ENCODE measurements around the gene SPC24. TPM values are rescaled to one million over a fixed set of nuclear protein-coding genes. Genes with fewer than 3 reads are reported as not detected.

The SPC24 gene
- total RNA-seq, 6 donors from 2014 or later = 1.4 to 13.3 (median 2.1) TPM; not detected in 1

GRCh38 chr19:11169896-11170678 lies 14.5 kb upstream of the SPC24 start:
- peak overlapping the region in 3 of 4 donors; percentile 1 to 63 (median 54) for H3K27ac ChIP-seq
- DNase-seq (peak in 1 of 2 donors; percentile 77), ATAC-seq (ENCODE audit: low FRiP score in 2 of 2) (no peak)
- TF ChIP-seq POLR2AphosphoS5 (IDR thresholded peaks at IDR 0.05) (no peak), POLR2A (IDR thresholded peaks at IDR 0.05) (no peak), EP300 (IDR thresholded peaks at IDR 0.05) (no peak)
- TF ChIP-seq, protein P1, sequence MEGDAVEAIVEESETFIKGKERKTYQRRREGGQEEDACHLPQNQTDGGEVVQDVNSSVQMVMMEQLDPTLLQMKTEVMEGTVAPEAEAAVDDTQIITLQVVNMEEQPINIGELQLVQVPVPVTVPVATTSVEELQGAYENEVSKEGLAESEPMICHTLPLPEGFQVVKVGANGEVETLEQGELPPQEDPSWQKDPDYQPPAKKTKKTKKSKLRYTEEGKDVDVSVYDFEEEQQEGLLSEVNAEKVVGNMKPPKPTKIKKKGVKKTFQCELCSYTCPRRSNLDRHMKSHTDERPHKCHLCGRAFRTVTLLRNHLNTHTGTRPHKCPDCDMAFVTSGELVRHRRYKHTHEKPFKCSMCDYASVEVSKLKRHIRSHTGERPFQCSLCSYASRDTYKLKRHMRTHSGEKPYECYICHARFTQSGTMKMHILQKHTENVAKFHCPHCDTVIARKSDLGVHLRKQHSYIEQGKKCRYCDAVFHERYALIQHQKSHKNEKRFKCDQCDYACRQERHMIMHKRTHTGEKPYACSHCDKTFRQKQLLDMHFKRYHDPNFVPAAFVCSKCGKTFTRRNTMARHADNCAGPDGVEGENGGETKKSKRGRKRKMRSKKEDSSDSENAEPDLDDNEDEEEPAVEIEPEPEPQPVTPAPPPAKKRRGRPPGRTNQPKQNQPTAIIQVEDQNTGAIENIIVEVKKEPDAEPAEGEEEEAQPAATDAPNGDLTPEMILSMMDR (IDR thresholded peaks at IDR 0.05) = no peak
- WGBS, 2 donors = 92 to 95% methylated on average over 24 to 31 of the region's 31 CpGs
- no peaks in the 10 kb centered on the region for H3K9me3 ChIP-seq
- no peaks in the 10 kb centered on the region for H3K27me3 ChIP-seq
- H3K36me3 ChIP-seq = peaks cover 14 to 96% (median 67%) of the 10 kb centered on the region in 4 donors
- no peak overlapping the region for H3K4me3 ChIP-seq
- H3K4me1 ChIP-seq = peaks cover 0 to 6% (median 2%) of the 10 kb centered on the region in 4 donors

DNA sequence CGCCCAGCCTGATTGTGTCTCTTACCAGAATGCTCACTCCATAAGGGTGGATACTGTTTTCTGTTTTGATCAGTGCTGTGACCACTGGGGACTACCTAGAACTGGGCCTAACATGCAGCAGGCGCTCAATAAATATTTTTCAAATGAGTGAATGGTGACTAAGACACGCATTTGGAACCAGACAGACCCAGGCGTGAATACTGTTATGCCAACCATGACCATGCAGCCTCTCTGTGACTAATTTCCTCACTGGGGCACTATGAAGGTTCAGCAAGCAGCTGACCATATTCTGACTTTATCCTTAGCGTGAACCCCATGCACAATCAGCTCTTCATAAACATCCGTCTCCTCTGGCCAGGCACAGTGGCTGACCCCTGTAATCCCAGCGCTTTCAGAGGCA lies 13.0 kb upstream of the SPC24 start:
- 74 to 86% methylated on average over 6 to 7 of the region's 7 CpGs for WGBS, 2 donors
- H3K4me1 ChIP-seq = peaks cover 0 to 10% (median 3%) of the 10 kb centered on the region in 4 donors
- no peak overlapping the region for H3K4me3 ChIP-seq
- DNase-seq = no peak
- no peak for ATAC-seq (ENCODE audit: low FRiP score in 2 of 2)
- no peaks in the 10 kb centered on the region for H3K9me3 ChIP-seq
- H3K27me3 ChIP-seq = no peaks in the 10 kb centered on the region
- peak overlapping the region in 1 of 4 donors; percentile 23 for H3K27ac ChIP-seq
- no peak for TF ChIP-seq EP300 (IDR thresholded peaks at IDR 0.05)
- no peak for TF ChIP-seq POLR2AphosphoS5 (IDR thresholded peaks at IDR 0.05)
- TF ChIP-seq, protein P1 (IDR thresholded peaks at IDR 0.05) = no peak
- no peak for TF ChIP-seq POLR2A (IDR thresholded peaks at IDR 0.05)
- peaks cover 3 to 90% (median 54%) of the 10 kb centered on the region in 4 donors for H3K36me3 ChIP-seq

DNA sequence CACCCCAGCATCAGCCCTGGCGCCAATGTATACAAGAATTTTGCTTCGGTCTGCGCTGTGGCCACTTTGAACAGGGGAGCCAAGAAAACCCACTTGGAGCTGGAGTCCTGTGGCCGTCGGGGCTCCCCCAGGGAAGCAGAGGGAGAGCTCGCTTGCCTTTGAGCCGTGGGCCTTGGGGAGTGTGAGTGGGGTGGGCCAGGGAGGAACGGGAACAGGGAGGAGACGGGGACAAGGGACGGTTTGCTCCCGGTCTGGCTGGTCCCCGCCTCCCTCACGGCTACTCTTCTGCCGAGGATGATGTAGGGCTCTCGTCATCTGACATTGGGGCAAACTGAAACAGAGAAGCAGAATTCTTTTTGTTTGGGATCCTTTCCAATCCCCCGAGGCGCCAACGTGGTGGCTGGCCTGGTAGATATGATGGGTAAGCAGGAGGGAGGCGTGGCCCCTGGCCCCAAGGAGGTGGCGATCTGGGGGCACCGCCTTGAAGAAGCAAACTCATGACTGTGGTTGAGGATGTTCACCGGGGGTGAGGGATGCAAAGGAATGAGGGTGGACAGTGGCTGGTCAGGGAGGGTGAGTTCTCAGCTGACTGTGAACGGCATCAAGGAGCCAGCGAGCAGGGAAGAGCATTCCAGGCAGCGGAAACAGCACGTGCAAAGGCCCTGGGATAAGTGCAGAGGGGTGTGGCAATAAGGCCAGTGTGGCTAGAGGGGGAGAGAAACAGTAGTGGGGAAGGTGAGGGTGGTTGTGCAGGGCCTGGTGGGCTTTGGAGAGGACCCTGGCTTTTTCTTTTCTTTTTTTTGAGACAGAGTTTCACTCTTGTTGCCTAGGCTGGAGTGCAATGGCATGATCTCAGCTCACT lies 10.9 kb upstream of the SPC24 start:
- Histone ChIP-seq H3K9me3 (no peaks in the 10 kb centered on the region), H3K27me3 (no peaks in the 10 kb centered on the region), H3K27ac (peak overlapping the region; percentile 24 to 82 (median 58)), H3K4me3 (no peak overlapping the region), H3K4me1 (peaks cover 0 to 16% (median 3%) of the 10 kb centered on the region in 4 donors), H3K36me3 (peaks cover 0 to 72% (median 38%) of the 10 kb centered on the region in 4 donors)
- DNase-seq (no peak), ATAC-seq (ENCODE audit: low FRiP score in 2 of 2) (no peak)
- no peak for TF ChIP-seq POLR2AphosphoS5 (IDR thresholded peaks at IDR 0.05)
- no peak for TF ChIP-seq EP300 (IDR thresholded peaks at IDR 0.05)
- no peak for TF ChIP-seq POLR2A (IDR thresholded peaks at IDR 0.05)
- TF ChIP-seq, protein P1 (IDR thresholded peaks at IDR 0.05) = no peak
- 77 to 83% methylated on average over 26 of the region's 26 CpGs for WGBS, 2 donors

GRCh38 chr19:11165486-11166030 lies 10.0 kb upstream of the SPC24 start:
- Histone ChIP-seq H3K27me3 (no peaks in the 10 kb centered on the region), H3K4me1 (peaks cover 0 to 16% (median 3%) of the 10 kb centered on the region in 4 donors), H3K4me3 (no peak overlapping the region), H3K9me3 (peaks cover 0 to 5% (median 0%) of the 10 kb centered on the region in 4 donors), H3K36me3 (peaks cover 0 to 63% (median 34%) of the 10 kb centered on the region in 4 donors), H3K27ac (peak overlapping the region; percentile 55 to 82 (median 62))
- TF ChIP-seq POLR2AphosphoS5 (IDR thresholded peaks at IDR 0.05) = no peak
- TF ChIP-seq POLR2A (IDR thresholded peaks at IDR 0.05) = no peak
- TF ChIP-seq EP300 (IDR thresholded peaks at IDR 0.05) = no peak
- TF ChIP-seq, protein P1 (IDR thresholded peaks at IDR 0.05) = no peak
- peak in 1 of 2 donors; percentile 27 for ATAC-seq (ENCODE audit: low FRiP score in 2 of 2)
- WGBS, 2 donors = 88 to 94% methylated on average over 13 of the region's 13 CpGs
- DNase-seq = no peak
